Esophagus squamous epithelium (tissue), 5 donors: ENCODE measurements around the gene SEC14L6. TPM values are rescaled to one million over a fixed set of nuclear protein-coding genes. Genes with fewer than 3 reads are reported as not detected.

ENCODE experiments used
- DNase-seq: peaks from one replicate; lab custom pipeline; 2025; lab: John Stamatoyannopoulos, UW
- H3K27ac ChIP-seq, 4 donors: fragments of 200-600 bp; sonication (generic); one replicate each; pipeline ENCODE4 v1.5.1; 2016 to 2019; ENCODE audit warnings: mild to moderate bottlenecking in 1 of 4
- H3K27me3 ChIP-seq, 4 donors: fragments of 200-600 bp; sonication (generic); 1 replicate in 3 of 4; 2 replicates in 1 of 4; pipeline versions ENCODE4 v1.5.1 to v1.6.0; 2017 to 2021; ENCODE audit warnings: antibody characterized with exemption in 1 of 4
- H3K36me3 ChIP-seq, 3 donors: fragments of 200-600 bp; sonication (generic); one replicate each; pipeline ENCODE4 v1.5.1; 2016 to 2019
- H3K4me1 ChIP-seq, 3 donors: fragments of 200-600 bp; sonication (generic); one replicate each; pipeline ENCODE4 v1.5.1; 2017 to 2019
- H3K4me3 ChIP-seq, 4 donors: fragments of 200-600 bp; sonication (generic); 1 replicate in 3 of 4; 2 replicates in 1 of 4; pipeline ENCODE4 v1.5.1; 2016 to 2019; ENCODE audit warnings: mild to moderate bottlenecking in 2 of 4, moderate library complexity in 1 of 4
- H3K9me3 ChIP-seq, 3 donors: fragments of 200-600 bp; sonication (generic); one replicate each; pipeline ENCODE4 v1.5.1; 2016 to 2019
- CTCF ChIP-seq, 6 experiments: fragments of 450-650 bp in 4 of 6; fragments of 200-600 bp in 2 of 6; sonication (generic) in 2 of 6; IDR thresholded peaks; one replicate each; pipeline ENCODE4 v1.5.1; 2016 to 2019; ENCODE audit warnings: antibody characterized with exemption in 6 of 6, mild to moderate bottlenecking in 4 of 6, moderate library complexity in 4 of 6
- POLR2A ChIP-seq, 4 donors: fragments of 450-650 bp; IDR thresholded peaks; one replicate each; pipeline ENCODE4 v1.6.1; 2017; ENCODE audit warnings: antibody characterized with exemption in 4 of 4, mild to moderate bottlenecking in 4 of 4, moderate library complexity in 3 of 4
- WGBS, 2 donors: methylation state at CpG; one replicate each; pipeline ENCODE4 v1.1.5; 2018; 5-methylcytosine and 5-hydroxymethylcytosine counted together
- intact Hi-C: fragments of 100-400 bp; cut with DNase I; formaldehyde crosslinking; loops from one replicate; pipeline ENCODE4 v1.15.0; 2022
- total RNA-seq, 4 donors: library from RNA; depleted of rRNA; stranded (reverse); fragments of >200 nt; gene quantifications; one replicate each; pipeline ENCODE4 v1.1.0, GENCODE V29; 2016
- donor health status: DM: yes; HTN: yes; CAD: no.

The SEC14L6 gene
- total RNA-seq, 4 donors from 2014 or later, result 0.19 TPM; not detected in 3

DNA sequence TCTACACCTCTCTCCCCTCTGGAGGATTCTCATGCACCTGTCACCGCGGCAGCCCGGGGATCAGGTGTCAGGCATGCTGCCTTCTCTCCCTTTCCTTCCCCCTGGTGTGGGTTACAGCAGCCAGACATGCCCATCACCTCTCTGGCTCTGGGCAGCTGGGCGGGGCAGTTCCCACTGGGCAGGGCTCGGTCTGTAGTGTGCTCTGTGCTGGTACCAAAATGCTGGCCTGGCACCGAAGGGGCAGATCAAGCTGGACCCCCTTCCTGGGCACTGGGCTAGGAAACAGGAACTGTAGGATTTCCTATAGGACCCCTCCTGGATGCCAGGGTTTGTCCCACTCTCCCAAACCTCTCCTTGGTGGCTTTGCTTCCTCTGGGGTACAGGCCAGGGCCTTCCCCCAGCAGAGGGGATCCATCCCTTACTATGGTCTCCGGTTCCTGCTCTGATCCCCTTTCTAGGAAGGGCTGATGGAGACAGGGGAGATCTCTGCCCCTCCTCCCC lies 27.1 kb upstream of the SEC14L6 start:
- peaks cover 0 to 12% (median 8%) of the 10 kb centered on the region in 3 donors for H3K4me1 ChIP-seq
- peaks cover 0 to 4% (median 0%) of the 10 kb centered on the region in 4 donors for H3K27me3 ChIP-seq
- no peak for DNase-seq
- no peak for TF ChIP-seq POLR2A (IDR thresholded peaks at IDR 0.05)
- TF ChIP-seq CTCF (IDR thresholded peaks at IDR 0.05), result no peak
- H3K4me3 ChIP-seq, result no peak overlapping the region
- peaks cover 25 to 36% (median 26%) of the 10 kb centered on the region in 3 donors for H3K36me3 ChIP-seq
- WGBS, 2 donors, result 27 to 55% methylated on average over 3 to 4 of the region's 7 CpGs
- no peak overlapping the region for H3K27ac ChIP-seq
- intact Hi-C loops, result no loop called here
- H3K9me3 ChIP-seq, result no peaks in the 10 kb centered on the region

DNA sequence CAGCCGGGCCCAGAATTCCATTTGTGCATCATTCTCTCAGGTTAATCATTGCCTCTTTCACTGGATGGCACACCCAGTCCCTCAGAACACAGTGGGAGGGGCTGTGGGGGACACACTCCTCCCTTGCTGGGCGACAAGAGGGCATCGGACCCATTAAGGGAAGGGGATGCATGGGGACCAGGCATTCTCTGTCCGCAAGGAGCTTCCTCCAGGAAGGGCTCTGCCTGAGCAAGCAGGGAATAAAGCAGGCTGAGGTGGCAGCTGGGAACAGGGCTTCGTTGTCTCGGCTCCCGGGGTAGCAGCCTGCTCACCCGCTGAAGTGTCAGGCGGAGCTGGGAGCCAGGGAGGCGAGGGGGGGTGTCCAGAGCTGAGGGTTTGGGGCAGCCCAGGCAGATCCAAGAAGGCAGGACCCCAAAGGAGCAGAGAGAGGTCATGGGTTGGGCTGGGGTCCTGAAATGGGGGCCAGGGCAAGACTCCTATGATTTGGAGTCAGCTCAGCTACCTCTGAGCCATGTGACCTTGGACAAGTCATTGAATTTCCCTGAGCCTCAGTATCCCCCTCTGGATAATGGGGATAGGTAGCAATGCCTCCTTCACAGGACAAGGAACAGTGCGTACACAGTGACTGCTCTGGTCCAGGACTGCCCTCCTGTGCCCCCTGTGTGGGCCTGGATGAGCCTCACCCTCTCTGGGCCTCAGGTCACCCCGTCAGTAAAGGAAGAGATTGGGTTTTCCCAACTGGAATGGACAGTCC lies 26.5 kb upstream of the SEC14L6 start:
- H3K27ac ChIP-seq, result no peak overlapping the region
- TF ChIP-seq CTCF (IDR thresholded peaks at IDR 0.05) (no peak), POLR2A (IDR thresholded peaks at IDR 0.05) (no peak)
- DNase-seq, result no peak

GRCh38 chr22:30572210-30572609 lies 25.7 kb upstream of the SEC14L6 start:
- peaks cover 0 to 12% (median 8%) of the 10 kb centered on the region in 3 donors for H3K4me1 ChIP-seq
- H3K27me3 ChIP-seq, result peaks cover 0 to 4% (median 0%) of the 10 kb centered on the region in 4 donors
- H3K36me3 ChIP-seq, result peaks cover 14 to 21% (median 14%) of the 10 kb centered on the region in 3 donors
- no peak overlapping the region for H3K27ac ChIP-seq
- DNase-seq, result no peak
- WGBS, 2 donors, result 73 to 80% methylated on average over 5 of the region's 6 CpGs
- TF ChIP-seq CTCF (IDR thresholded peaks at IDR 0.05) (no peak), POLR2A (IDR thresholded peaks at IDR 0.05) (no peak)
- H3K4me3 ChIP-seq, result no peak overlapping the region
- intact Hi-C loops, result no loop called here
- H3K9me3 ChIP-seq, result no peaks in the 10 kb centered on the region

More for the DNA sequence above, 26.5 kb upstream of the SEC14L6 start:
- H3K4me1 ChIP-seq, result peaks cover 0 to 12% (median 8%) of the 10 kb centered on the region in 3 donors
- intact Hi-C loops, result no loop called here
- no peaks in the 10 kb centered on the region for H3K9me3 ChIP-seq
- peaks cover 19 to 30% (median 20%) of the 10 kb centered on the region in 3 donors for H3K36me3 ChIP-seq
- WGBS, 2 donors, result 34 to 60% methylated on average over 5 to 6 of the region's 12 CpGs
- peaks cover 0 to 4% (median 0%) of the 10 kb centered on the region in 4 donors for H3K27me3 ChIP-seq
- no peak overlapping the region for H3K4me3 ChIP-seq

DNA sequence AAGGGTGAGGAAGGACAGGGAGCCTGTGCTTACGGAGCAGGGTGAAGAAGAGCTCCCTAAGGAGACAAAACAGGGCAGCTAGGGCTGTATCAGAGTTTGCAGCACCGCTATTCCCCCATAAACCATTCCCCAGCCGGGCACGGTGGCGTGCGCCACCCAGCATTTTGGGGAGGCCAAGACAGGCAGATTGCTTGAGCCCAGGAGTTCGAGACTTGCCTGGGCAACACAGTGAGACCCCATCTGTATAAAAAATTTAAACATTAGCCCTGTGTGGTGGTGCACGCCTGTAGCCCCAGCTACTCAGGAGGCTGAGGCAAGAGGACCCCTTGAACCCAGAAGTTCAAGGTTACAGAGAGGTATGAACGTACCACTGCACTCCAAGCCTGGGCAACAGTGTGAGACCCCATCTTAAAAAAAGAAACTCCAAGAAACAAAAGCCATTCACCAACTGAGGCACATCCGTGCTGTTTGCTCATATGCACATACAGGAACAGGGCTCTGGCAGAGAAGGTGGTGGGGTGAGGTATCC lies 23.2 kb upstream of the SEC14L6 start:
- Histone ChIP-seq H3K36me3 (no peaks in the 10 kb centered on the region), H3K4me1 (peaks cover 0 to 7% (median 3%) of the 10 kb centered on the region in 3 donors), H3K4me3 (no peak overlapping the region), H3K27me3 (peaks cover 0 to 7% (median 0%) of the 10 kb centered on the region in 4 donors), H3K27ac (no peak overlapping the region), H3K9me3 (no peaks in the 10 kb centered on the region)
- no peak for DNase-seq
- intact Hi-C loops, result no loop called here
- WGBS, 2 donors, result 83 to 84% methylated on average over 10 of the region's 10 CpGs
- TF ChIP-seq POLR2A (IDR thresholded peaks at IDR 0.05), result no peak
- no peak for TF ChIP-seq CTCF (IDR thresholded peaks at IDR 0.05)
